ENCODE measurements around the gene RIPPLY3.
A peak's percentile ranks its signal among the peaks of the same experiment; 100 is the strongest.
"Not testable (repeated sequence)": the region's sequence is repeated elsewhere in the genome, so short reads cannot be mapped to it uniquely, and the experiment has no call there.

Gene RIPPLY3

GRCh38 chr21:37026499-37026898 lies 20.0 kb downstream of the RIPPLY3 start:
- DNase-seq: no peak

GRCh38 chr21:37028570-37028969 lies 22.1 kb downstream of the RIPPLY3 start:
- no peak for DNase-seq

GRCh38 chr21:37030864-37031263 lies 24.4 kb downstream of the RIPPLY3 start:
- no peak for DNase-seq

DNA sequence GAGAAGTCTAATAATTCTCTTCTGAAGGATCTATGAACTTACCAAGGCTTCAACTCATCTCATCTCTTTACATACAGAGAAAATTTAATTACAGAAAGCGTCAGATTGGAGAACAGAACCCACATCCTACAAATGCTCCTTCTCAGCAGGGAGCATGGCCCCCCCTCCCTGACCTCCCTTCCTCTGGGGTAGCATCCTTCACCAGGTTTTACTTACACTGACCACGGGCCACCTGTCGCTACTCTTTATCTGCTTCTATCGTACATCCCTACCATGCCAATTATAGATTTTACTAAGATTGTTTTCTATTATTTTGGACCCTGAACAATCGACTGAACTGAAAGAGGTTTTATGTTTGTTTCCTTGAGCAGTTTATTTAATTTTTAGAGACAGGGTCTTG lies 25.8 kb downstream of the RIPPLY3 start:
- DNase-seq: no peak

GRCh38 chr21:37032877-37033471 lies 26.5 kb downstream of the RIPPLY3 start:
- no peak for DNase-seq

DNA sequence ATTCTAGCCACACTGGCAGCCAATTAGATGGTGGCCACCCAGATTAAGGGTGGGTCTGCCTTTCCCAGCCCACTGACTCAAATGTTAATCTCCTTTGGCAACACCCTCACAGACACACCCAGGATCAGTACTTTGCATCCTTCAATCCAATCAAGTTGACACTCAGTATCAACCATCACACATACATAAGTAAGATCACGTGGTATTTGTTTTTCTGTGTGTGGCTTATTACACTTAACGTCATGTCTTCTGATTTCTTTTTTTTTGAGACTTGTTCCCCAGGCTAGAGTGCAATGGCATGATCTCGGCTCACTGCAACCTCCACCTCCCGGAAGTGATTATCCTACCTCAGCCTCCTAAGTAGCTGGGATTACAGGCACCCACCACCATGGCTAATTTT lies 27.9 kb downstream of the RIPPLY3 start:
- DNase-seq: not testable (repeated sequence)

- DNase-seq: no peak
These were observed 29.7 kb downstream of the RIPPLY3 start for GRCh38 chr21:37036177-37036576.

DNA sequence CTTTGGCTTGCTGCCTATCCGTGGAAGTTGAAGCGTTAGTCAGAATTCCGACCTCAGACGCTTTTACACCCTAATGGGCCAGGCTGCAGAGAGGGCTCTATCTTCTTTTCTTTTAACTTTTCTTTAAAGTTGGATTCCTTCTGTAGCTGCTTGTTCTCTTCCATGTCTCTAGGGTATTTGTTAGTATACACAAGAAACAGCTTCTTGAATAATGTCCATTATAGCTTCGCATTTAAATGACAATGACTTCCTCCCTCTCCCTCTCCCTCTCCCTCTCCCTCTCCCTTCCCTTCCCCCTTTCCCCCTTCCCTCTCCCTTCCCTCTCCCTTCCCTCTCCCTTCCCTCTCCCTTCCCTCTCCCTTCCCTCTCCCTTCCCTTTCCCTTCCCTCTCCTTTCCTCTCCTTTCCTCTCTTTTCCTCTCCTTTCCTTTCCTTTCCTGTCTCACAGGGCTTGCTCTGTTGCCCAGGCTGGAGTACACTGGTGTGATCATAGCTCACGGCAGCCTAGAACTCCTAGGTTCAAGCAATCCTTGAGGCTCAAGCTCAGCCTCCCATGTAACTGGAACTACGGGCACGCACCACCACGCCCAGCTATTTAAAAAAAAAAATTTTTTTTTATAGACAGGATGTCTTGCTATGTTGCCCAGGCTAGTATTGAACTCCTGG lies 33.0 kb downstream of the RIPPLY3 start:
- no peak for DNase-seq

DNA sequence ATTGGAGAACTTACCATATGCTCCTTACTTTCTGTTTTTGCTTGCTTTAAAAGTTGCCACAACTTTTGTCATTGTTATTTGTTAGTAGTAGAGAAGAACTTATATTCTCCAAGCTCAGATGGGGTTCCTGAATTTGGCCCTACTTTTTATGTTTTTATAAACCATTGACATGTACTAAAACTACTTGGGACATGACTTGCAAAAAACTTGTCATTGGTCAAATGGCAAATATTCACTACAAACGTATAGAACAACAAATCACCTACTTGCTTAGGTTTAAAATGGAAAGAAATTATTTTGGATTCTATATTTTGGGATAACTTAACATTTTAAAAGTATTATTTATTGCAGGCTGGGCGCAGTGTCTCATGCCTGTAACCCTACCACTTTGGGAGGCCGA lies 33.7 kb downstream of the RIPPLY3 start:
- DNase-seq: no peak

- DNase-seq: no peak
These were observed 35.3 kb downstream of the RIPPLY3 start for GRCh38 chr21:37041706-37042271.

- no peak for DNase-seq
These were observed 37.3 kb downstream of the RIPPLY3 start for GRCh38 chr21:37043818-37044217.

GRCh38 chr21:37044643-37045042 lies 38.1 kb downstream of the RIPPLY3 start:
- DNase-seq: no peak

- DNase-seq: no peak
These were observed 38.6 kb downstream of the RIPPLY3 start for GRCh38 chr21:37045149-37045548.

DNA sequence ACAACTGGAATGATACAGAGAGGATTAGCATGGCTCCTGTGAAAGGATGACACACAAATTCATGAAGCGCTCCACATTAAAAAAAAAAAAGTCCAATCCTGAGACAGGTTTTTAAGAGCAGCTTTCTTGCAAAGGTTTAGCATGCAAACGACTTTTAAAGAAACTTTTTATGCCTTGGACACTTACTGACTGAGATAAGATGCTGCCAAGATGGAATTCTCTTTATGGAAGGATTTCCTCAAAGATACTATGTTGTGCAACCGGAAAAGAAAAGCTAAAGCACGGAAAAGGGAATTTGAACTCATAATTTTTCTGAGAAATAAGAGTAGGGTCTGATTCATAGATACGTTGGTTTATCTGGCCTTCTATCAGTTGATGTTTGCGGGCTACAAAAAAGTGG lies 39.1 kb downstream of the RIPPLY3 start:
- no peak for DNase-seq

- no peak for DNase-seq
These were observed 40.6 kb downstream of the RIPPLY3 start for GRCh38 chr21:37047079-37047478.

GRCh38 chr21:37049741-37050140 lies 43.2 kb downstream of the RIPPLY3 start:
- not testable (repeated sequence) for DNase-seq

DNA sequence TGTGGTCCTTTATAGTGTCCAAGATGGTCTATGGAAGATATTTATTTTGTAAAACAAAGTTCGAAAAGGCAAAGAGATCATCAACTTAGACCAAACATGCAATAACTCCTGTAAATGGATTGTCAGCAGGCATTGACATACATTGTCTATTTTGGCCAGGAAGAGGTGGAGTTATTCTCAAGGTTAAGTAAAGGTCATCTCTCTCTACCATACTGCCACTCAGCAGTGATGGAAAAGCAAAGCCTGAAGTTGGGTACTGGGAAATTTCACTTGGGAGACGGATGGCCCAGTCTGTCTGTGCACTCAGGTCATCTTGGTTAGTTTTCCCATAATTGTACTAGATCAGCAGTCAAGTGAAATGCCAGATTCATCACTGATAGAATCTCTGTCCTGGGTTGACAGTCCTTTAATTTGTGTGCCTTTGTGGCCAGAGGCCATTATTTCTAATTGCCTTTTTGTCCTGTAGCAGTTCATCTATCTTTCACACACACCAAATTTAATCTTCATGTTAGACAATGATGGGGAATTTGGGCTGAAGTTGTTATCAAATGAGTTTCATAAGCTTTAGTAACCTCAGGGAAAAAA lies 48.9 kb downstream of the RIPPLY3 start:
- DNase-seq: no peak

DNA sequence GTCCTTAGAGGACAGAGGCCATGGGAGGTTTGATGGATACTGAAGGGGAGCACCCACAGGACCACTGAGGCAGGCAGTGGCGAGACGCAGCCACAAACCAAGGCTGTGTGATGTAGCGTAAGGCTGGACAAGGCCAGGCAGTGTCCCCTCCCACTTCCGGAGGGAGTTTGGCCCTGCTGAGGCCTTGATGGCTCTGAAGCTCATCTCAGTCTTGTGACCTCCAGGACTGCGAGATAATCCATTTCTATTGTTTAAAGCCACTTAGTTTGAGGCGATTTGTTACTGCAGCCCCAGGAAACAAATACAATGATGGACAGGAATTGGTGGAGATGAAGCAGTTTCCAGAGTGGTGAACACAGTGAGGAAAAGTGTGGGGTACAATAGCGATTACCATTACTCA lies 51.1 kb downstream of the RIPPLY3 start:
- DNase-seq: no peak

- no peak for DNase-seq
These were observed 51.8 kb downstream of the RIPPLY3 start for GRCh38 chr21:37058261-37058660.

DNA sequence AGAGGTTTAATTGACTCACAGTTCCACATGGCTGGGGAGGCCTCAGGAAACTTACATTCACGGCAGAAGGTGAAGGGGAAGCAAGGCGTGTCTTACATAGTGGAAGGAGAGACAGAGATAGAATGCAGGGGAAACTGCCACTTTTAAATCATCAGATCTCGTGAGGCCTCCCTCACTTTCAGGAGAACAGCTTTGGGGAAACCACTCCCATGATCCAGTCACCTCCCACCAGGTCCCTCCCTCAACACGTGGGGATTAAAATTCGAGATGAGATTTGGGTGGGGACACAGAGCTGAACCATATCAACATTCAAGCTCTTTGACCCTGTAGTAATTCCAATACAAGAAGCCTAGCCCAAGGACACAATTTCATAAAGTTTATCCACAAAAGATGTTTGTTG lies 52.7 kb downstream of the RIPPLY3 start:
- DNase-seq: no peak

GRCh38 chr21:37060296-37060695 lies 53.8 kb downstream of the RIPPLY3 start:
- peak; percentile 44 for DNase-seq

- DNase-seq: no peak
These were observed 55.6 kb downstream of the RIPPLY3 start for GRCh38 chr21:37061926-37062592.

- no peak for DNase-seq
These were observed 56.1 kb downstream of the RIPPLY3 start for GRCh38 chr21:37062593-37062935.

GRCh38 chr21:37063433-37063832 lies 56.9 kb downstream of the RIPPLY3 start:
- no peak for DNase-seq

Data from activated CD4-positive, alpha-beta T cell treated with anti-CD3 and anti-CD28 coated beads for 48 hours (primary cell).